Stimulated activated CD4-positive, alpha-beta T cell treated with anti-CD3 and anti-CD28 coated beads, TNF-alpha, amount 100 ng/mL, for 48 hours (primary cell): ENCODE results near the gene TNKS2.
"Not testable (repeated sequence)": the region's sequence is repeated elsewhere in the genome, so short reads cannot be mapped to it uniquely, and the experiment has no call there.

ENCODE experiments used
- DNase-seq, 3 donors: peaks; one replicate each; pipeline ENCODE4 v3.0.0-alpha.2; 2020; ENCODE audit warnings: low read depth in 3 of 3

The TNKS2 gene

DNA sequence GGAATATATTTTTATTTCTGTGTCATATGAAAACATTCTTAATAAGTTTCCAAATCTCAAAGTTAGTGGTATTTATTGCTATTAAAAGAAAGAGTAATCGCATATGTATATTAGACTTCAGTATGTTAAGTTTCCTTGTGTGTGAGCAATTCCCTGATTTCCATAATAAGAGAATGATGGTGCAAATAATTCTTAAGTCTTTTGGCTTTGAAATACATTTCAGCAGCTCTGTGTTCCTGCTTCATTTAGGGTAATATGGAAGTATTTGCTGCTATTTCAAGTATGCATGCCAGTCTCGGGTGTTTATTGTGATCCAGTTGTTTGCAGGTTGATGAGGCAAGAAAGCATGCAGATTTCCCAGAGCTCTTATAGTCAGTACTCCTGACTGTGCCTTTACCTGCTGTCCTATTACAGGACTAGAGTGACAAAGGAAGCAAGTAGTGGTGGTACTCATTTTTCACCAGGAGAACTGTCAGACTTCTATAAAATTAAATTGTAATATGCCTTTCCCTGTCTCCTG is 67.4 kb downstream of the TNKS2 start:
- no peak for DNase-seq

DNA sequence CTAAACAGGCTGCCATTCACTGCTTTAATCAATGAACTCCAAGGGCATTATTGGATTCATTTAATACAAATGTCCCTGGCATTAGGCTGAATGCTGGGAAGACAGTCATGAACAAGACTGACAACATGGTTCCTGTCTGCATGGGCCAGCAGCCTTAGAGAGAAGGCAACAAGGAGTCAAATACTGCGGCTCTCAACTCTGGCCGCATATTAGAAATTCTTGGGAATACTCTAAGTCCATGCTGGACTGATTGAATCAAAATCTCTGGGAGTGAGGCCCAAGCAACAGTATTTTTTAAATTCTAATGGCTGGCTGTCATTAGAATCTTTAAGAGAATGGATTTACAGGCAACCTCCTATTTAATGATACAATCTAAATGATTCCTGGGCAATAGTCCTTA is 76.9 kb downstream of the TNKS2 start:
- no peak for DNase-seq

DNA sequence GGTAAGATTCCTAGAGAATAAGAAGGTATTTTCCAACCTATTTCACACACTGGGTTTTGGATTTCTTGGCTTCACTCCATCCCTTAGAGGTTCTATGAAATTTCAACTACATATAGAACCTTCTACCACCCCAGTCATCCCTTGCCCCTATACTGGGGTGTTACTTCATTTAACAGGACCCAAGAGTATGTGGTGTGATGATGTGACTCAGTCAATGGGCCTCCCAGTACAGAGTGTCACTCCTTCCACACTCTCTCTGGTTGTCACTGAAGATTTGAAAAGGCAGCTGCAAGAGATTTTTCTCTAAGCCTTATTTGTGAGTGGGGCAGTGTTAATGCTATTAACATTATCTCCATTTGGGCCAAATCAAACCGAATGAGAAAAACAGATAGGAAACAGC is 77.6 kb downstream of the TNKS2 start:
- no peak for DNase-seq

DNA sequence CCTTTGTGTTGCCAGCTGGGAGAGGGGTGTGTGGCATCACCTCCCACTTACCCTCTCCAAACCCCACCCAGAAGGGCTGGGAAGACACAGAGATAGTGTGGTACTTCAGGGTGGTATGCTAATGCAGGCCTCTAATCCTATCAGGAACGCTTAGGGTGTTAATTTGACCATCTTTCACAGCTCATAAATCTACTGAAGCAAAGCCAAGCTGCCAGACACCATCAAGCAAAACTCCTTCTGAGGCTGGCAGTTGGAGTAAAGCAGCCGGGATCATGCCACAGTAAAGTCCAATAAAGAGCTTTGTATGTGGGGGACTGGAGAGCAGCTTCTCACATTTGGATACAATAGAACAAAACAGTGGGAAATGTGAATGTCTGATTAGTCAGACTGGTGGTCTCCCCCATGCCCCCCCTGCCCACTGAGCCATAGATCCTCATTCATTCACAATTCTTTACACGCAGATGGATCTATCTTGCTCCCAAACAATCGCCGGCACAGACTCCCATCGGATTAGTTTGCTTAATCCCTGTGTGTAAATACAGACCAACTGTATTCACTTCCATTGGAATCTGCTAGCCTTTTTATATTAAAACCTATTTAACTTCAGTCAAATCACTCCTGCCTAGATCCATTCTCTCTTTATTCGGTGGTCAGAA is 81.4 kb downstream of the TNKS2 start:
- DNase-seq = no peak

DNA sequence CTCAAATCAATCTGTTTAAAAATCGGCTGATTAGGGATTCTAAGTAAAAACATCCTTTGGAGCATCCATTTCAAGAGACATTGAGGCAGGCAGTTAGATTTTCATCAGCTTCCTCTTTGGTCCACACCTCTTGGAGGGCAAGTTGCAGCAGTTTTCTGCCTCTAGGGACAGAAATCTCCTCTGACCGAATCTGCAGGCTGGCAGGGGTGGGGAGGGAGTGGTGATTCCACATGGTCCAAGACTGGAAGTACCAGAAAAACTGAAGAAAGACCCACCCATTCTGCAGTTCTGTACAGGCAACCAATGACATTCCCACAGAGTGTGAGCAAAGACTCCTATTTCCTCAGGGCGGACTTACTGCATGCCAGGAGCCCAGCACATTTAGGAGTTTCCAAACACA is 82.1 kb downstream of the TNKS2 start:
- DNase-seq = no peak

DNA sequence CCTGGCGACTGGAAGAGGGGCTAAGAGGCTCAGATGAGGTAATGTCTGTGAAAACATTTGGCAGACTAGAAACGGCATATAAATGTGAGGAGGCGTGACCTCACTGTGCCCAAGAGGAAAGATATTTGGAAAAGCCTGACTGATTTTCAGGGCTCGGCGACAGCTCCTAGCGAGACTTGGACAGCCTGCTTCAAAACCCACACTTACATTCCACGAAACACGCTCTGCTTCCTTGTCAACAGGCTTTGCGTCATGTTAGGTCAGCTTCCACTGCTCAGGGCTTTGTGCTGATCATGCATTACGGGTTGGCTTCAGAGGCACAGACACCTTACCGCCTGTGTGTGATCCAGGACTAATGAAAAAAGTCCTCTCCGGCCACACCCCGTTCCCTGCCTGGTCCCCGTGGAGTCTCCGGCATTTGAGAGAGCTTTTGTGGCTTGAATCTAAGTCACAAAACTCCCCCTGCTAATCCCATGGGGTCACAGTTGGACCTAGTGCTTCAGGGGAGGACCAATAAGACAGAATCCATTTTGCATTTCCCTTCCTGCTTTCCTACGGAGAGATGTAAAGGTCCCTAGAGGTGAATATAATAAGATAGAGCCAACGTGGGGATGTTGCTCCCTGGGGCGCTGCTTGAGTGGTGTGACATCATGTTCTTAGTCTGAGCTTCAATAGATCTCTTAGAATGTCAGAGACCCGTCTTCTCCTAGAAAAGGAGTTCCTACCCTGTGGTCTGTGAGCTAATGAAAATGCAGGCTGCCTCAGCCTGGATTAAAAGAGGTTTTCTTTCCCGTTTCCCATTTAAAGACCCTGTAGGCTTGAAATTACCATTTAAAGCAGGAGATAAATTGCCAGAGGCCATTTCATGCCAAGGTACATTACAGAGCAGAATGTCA is 85.6 kb downstream of the TNKS2 start:
- no peak for DNase-seq

DNA sequence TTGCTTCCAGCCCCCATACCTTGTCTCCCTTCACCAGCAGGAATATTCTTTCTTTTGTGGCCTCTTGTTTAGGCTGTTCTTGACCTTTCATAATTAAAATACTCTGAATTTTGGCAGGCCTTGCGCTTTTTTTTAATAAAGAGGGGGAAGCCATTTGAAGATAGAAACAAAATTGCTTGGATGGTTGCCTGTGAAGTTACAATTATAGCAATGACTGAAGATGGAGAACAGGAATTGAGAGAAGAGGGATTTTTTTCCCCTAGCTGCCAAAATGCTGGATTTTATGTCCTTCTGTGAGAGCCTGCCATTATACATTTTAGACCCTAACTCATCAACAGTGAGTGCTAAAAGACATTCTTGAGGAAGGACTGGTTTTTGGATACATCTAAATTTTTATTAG is 86.3 kb downstream of the TNKS2 start:
- DNase-seq = no peak

DNA sequence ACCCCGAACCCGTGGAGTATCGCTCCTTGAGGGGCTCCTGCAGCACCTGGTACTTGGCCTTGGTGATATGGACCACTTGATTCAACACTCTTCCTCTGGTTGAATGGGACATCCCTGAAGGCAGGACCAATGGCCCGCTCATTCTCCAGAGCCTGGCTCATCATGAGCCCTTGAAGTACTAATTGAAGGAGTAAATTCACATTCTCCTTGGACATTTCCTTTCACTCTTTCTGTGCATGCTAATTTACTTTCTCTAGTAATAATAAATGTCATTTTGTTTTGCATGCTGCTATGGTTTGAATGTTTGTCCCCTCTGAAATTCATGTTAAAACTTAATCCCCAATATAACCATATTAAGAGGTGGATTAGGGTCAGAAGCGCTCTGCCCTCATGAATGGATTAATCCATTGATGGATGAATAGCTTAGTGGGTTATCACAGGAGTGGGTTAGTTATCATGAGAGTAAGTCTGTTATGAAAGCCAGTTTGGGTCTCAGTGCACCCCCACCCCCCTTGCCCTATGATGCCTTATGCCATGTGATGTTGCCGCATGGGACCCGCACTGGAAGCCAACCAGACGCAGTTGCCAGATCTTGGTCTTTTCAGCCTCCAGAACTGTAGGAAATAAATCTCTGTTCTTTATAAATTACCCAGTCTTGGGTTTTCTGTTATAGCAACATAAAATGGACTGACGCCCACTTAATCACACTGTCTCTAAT is 87.3 kb downstream of the TNKS2 start:
- DNase-seq = no peak

DNA sequence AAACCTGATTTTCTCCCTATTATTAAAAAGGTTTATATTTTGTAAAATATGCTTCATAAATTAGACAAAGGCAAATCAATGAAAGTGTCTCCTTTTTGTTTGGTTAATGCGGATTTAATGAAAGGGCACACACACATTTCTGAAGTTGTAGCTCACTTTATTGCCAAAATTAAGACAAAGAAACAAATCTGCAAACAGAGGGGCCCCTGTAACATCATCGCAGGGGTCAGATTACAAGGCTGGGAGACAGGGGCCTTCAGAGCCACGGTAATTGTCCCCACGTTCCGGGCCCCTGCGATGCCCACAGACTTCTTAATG is 88.7 kb downstream of the TNKS2 start:
- no peak for DNase-seq

DNA sequence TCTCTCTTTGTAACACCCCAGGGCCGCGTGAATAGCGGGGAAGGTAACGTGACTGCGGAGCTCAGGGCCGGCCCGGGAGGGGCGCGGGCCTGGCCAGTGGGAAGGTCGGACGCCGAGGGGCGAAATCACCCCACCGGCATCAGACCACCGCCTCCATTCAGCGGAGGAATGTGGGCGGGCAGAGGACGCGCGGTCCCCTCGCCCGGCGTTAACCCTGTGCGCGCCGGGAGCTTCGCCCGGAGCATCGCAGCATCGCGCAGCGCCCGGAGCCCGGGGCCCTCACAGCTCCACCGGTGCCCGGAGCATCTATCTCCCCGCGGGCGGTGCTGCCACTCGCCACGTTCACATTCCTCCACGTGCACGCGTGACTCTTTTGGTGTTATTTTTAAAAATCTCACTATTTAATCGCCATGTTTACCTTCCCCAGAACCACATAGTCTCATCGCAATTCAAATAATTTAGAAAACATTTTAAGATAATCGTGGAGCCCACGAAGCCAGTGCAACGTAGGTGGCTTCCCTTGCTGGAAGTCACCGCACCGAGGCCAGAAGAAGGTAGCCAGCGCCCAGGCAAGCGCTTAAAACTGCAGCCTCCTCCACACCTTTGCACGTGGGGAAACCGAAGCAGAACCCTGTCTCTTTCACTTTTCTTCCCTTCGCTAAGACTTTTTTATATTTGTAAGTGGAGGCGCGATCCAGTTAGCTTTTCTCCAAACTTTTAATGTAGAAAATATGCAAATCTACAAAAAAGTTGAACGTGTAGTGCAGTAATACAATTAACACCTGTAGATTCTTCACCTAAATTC is 89.2 kb downstream of the TNKS2 start:
- DNase-seq = peak in 1 of 3 donors; percentile 20

DNA sequence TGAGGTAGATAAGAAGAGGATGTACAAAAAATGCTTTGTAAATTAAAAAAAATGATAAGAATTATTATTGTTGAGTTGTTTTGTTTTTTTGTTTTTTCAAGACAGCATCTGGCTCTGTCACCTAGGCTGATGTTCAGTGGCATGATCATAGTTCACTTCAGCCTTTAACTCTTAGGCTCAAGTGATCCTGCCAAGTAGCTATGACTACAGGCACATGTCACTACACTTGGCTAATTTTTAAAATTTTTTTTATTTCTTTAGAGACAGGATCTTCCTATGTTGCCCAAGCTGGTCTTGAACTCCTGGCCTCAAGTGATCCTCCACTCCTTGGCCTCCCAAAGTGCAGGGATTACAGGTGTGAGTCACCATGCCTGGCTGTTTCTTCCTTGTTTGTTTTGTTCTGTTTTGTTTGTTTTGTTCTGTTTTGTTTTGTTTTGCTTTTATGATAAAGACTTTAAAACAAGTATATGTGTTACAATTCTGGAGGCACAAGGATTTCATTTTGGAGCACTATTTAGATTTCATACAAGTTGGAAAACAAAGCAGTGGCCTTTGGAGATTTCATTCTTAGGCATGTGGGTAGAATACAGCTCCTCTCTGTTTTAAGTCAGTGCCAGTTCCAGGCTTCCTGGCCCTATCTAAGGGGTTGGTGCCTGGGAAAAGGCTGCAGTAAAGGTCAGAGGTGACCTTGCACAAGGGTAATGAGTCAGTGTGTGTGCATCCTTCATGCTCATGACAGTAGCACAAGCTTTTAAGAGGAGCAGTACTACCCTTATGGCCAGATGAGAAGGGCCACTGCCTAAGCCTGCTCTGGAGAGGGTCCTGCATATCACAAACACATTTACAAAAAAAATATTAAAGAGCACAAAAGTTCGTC is 93.1 kb downstream of the TNKS2 start:
- DNase-seq = no peak

DNA sequence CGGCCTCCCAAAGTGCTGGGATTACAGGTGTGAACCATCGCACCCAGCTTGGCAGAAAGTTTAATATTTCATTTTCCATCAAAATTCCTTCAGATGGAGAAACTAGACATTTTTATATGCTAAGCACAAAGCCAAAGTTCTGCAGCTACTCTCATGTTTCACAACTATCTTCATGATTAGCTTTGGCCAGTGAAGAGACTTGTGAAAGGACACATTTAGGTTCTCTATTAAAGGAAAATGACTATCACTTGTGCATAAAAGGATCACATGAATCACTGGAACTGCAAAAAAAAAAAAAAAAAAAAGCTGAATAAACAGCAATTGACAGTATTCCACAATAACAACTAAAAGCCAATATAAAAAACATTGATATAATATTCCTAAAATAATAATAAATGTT is 94.8 kb downstream of the TNKS2 start:
- DNase-seq = no peak

DNA sequence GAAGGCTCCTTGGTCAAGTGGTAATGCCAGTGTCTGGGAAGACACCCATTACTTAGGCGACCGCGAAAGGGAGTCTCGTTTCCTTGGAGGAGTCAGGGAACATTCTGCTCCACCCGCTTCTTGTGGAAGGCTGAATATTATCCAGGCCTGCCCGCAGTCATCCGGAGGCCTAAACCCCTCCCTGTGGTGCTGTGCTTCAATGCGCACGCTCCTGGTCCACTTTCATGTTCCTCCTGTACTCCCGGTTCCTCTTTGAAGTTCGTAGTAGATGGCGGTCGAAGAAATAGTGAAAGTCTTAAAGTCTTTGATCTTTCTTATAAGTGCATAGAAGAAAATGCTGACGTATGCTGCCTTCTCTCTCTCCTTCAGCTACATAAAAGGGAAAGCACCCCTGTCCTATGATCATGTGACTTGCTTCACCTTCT is 96.0 kb downstream of the TNKS2 start:
- not testable (repeated sequence) for DNase-seq

DNA sequence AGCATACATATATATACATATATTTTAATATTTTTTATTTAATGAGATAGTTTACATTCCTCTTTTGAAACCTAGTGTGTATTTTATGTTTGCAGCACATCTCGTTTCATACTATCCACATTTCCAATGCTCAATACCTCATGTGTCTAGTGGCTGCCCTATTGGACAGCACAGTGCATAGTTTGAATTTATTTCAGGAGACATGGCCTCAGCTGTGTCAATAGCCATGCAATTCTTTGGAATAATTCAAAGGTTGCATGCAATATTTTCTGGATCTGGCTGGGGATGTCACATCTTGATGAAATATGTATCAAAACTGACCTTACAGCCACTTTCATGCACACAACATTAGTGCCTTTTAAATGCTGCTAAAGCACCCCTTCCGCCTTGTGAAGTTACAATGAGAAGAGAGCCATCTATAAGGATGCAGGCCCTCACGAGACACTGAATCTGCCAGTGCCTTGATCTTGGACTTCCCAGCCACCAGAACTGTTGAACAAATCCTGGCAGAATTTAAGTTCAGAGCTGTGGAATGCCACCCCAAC is 98.1 kb downstream of the TNKS2 start:
- DNase-seq = no peak

DNA sequence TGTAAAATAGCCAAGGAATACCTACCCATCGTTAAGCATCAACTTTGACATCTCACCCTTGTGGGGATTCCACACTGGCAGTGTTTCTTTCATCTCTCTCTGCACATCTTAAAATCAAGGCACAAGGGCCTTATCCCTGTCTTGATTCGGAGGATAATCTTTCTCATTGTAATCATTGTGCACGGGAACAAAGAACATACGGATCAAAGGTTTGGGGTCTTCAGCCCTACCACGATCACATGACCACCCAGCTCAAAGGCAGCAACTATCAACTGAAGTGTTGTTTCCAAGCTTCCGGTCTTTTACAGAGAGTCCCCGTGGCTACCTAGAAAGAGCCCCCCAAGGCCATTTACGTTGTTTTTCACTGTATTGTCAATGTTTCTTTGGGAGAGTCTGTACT is 99.2 kb downstream of the TNKS2 start:
- no peak for DNase-seq

DNA sequence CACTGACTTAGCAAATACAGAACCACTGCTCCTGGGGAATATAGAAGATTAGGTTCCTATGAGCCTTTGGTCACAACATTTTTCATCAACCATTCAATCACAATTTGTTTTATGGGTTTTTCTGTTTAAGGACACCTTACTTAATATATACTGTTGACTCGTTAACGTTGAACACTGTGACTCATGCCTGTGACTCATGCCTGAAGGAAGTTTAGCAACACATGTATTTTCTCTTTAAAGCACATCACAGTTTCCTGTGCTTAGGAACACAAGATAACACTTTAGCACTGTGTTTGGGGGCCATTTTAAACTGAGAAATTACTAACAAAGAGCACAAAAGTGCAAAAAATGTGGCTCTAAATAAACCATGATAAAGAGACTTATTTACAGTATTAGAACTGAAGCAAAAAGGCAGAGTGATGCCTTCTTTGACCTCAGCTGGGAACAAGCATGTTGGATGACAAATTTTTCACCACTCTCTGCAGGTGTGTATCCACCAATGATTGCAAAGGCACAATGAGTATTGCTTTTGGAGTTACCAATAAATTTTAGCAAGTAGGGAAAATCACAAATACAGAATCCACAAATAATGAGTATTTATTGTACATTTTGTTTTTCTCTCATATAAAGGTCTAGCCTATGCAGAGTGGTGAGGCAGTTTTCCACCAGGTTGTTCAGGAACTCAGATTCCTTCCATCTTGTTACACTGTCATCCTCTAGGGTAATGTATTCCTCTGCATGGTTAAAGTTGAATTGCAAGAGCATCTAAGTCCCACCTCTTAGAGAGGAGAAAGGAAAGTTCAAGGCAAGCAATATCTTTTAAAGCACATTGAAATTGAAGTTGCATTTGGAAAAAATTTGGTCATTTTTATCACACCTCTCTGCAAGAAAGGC is 103.8 kb downstream of the TNKS2 start:
- DNase-seq = peak; percentile 31 to 77 (median 47)

DNA sequence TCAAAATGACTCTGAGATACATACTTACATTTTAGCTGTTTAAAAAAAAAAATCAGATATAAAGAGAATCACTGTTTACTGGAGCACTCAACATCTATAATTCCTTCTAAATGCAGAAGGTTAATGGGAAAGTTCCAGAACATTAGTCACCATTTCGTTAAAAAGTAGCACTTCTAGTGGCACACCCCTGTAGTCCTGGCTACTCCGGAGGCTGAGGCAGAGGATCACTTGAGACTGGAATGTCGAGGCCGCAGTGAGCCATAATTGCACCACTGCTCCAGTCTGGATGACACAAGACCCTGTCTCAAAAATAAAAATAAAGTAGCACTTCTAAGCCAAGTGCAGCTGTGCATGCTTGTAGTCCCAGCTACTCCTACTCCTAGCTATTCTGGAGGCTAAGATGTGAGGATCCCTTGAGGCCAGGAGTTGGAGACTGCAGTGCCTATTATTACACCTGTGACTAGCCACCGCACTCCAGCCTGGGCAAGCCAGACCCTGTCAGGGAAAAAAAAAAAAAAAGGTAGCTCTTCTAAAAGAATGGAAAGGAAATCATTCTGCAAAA is 108.9 kb downstream of the TNKS2 start:
- DNase-seq = no peak

DNA sequence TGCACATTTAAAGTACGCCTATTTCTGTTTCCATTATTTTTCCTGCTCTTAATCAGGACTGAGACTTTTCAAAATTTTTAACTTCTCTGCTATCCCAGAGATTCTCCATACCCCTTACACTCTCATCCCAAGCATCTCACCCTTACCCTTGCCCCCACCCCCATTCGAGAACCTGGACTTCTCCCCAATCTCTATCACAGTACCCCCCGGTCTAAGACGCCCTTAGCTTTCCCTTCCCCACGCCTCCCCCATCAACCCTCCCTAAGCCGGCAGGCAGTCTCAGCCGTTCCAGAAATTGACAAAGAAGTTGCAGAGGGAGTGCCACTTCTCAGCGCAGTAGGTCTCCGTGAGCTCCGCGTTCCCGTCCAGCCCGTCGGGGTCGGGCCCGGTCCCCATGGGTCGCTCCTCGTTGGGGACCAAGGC is 109.7 kb downstream of the TNKS2 start:
- DNase-seq = no peak
